ENCODE results near the gene CSNK1A1.

DNA sequence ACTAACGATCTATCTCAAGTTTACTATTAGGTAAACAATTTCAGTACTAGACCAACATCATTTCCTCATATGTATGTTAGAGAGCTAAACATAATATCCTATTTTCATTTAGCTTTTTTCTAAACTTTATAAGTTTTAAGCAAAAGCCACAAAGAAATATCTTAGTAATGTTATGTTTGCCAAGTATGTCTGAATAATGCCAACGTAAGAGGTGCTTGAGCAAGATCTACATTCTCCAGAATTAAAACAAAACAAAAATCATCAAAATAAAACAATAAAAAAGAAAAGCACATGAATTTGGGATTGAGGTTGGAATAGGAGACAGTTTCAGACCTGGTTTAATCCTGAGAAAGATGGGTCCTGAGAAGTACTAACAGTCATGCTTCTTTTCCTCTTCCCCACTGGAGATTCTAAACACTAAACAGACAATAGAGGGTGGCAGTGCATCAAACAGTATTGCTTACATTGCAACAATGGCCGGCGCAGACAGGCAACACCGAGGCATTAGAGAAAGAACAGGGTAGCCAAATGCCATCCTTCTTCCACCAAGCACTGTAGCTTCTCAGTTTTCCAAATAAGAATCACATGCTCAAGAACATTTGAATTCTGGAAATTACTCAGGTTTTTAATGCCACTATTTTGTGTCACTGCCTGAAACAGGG is 33.6 kb downstream of the CSNK1A1 start:
- TF ChIP-seq, protein P1, sequence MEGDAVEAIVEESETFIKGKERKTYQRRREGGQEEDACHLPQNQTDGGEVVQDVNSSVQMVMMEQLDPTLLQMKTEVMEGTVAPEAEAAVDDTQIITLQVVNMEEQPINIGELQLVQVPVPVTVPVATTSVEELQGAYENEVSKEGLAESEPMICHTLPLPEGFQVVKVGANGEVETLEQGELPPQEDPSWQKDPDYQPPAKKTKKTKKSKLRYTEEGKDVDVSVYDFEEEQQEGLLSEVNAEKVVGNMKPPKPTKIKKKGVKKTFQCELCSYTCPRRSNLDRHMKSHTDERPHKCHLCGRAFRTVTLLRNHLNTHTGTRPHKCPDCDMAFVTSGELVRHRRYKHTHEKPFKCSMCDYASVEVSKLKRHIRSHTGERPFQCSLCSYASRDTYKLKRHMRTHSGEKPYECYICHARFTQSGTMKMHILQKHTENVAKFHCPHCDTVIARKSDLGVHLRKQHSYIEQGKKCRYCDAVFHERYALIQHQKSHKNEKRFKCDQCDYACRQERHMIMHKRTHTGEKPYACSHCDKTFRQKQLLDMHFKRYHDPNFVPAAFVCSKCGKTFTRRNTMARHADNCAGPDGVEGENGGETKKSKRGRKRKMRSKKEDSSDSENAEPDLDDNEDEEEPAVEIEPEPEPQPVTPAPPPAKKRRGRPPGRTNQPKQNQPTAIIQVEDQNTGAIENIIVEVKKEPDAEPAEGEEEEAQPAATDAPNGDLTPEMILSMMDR (IDR thresholded peaks at IDR 0.05), result no peak
- TF ChIP-seq POLR2AphosphoS5 (IDR thresholded peaks at IDR 0.05) (no peak), POLR2A (IDR thresholded peaks at IDR 0.05; ENCODE audit: low read depth) (no peak)

Measured in esophagus muscularis mucosa (tissue), 3 donors.